GM19452 (cell line): ENCODE measurements around the gene CYS1.

Experiments
- ATAC-seq: cut with Tn5 transposase; IDR thresholded peaks from one replicate; pipeline ENCODE4 v1.9.1; 2021; ENCODE audit not compliant: unreplicated experiment

The CYS1 gene

DNA sequence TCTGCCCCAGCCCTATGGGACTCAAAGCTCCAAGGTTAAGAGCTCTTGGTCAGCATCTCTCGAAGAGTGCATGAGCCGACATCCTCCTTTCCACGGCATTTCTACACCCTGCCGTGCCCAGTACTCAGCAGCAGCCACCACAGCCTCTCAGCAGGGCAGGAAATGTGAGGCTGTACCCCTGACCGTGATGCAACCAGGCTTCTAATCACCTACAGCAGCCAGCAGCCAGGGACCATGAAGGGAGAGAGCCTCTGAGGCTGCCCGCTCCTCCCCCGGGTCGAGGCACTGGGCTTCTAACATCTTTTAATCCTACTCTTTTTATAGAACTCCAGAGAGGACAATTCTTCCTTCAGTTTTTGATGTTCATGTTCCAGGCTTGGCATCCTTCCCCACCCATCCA lies 6.5 kb downstream of the CYS1 start:
- no peak for ATAC-seq

DNA sequence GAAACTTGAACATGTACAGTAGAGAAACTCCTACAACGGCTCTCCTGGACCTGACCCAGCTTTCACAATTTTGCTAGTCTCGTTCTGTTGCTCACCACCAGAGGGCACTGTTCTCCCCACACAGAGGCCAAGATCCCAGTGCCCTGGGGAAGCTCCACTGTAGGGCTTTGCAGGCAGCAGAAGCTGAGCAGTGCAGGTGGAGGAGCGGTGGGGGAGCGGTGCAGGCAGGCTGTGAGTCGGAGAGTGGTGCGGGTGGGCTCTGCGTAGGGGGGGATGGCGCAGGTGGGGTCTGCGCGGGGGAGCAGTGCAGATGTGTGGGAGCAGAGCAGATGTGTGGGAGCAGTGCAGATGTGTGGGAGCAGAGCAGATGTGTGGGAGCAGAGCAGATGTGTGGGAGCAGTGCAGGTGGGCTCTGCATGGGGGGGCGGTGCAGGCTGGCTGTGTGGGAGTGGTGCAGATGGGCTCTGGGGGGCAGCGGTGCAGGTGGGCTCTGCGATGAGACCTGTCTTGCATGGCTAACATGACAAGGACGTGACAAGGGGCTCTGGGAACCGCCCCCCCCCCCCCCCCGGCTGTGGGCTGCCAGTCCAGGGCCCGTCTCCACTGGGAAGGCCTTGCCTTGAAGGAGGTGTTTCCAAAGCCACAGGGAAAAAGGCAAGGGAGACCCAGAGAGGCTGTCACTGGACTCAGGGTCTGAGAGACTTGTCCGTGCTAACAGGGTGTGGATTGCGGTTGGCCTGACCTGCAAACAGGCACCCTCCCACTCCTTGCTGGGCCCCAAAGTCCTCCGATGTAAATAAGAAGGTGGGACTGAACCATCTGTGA lies 7.3 kb downstream of the CYS1 start:
- peak; percentile 74 for ATAC-seq

DNA sequence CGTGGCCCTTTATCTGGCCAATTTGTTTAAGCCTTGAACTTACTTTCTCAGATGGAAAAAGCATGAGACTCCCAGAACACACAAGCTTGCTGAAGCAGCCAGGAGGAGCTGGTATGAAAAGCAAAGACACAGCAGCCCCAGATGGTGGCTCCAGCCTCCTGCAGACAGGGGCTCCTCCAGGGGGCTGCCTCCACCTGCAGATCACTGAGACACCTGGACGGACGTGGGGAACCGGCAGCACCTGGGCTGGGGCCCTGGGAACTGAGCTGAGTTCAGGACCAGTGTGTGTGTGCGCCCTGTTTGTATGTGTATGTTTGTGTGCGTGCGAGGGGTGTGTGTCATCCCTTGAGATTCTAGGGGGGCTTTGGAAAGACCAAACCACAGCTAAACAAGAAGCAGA lies 8.6 kb downstream of the CYS1 start:
- ATAC-seq, result no peak

DNA sequence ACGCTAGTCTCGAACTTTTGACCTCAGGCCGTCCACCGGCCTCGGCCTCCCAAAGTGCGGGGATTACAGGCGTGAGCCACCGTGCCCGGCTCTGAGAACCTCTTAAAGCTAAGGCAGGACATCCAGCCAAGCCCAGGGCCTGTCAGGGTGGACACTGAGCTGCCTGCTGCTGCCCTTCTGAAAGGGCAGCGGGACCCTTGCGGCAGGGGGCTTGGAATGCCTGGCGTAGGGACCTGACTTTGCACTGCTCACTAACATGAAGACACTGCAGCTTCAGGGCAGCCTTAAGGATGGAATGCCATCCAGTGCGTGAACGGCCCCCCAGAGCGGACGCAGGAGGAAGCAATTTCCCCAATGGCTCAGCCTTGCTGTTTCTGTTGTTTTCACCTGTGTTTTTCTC lies 9.0 kb downstream of the CYS1 start:
- ATAC-seq, result no peak

DNA sequence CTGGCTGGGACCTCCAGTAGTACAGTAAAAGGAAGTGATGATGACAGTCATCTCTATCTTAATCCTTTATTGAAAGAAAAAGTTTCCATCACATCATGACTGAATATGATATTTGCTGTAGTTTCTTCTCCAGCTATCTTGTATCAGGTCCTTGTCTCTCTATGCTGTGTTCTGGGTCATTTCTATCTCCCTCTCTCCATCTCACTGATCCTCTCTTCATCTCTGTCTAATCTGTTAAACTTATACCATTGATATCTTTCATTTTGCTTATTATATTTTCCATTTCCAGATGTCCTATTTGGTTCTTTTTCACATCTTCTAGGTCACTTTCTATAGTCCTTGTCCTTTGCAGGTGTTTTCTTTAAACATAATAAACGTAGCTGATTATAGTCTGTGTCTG lies 12.3 kb downstream of the CYS1 start:
- no peak for ATAC-seq

DNA sequence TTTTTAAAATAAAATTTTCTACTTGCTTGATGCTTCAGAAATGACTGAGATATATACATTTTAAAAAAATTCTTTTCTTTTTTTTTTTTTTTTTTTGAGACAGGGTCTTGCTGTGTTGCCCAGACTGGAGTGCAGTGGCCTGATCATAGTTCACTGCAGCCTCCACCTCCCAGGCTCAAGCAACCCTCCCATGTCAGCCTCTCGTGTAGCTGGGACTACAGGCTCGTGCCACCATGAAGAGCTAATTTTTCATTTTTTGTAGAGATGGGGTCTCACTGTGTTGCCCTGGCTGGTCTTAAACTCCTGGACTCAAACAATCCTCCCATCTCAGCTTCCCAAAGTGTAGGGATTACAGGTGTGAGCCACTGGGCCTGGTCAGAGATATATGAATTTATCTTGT lies 12.9 kb downstream of the CYS1 start:
- ATAC-seq, result no peak

DNA sequence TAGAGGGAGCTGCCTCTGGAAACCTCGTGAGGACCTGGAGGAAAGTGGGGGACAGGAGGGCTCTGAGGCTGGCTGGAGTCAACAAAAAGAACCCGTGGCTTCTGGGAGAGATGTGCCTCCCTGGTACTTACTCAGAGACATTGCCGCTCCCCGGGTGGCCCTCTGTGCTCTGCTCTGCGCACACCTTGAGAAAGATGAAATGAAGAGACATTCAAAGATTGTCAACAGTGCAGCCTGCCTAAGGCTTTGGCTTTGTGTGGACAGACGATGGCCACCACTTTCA lies 14.5 kb downstream of the CYS1 start:
- ATAC-seq, result no peak

DNA sequence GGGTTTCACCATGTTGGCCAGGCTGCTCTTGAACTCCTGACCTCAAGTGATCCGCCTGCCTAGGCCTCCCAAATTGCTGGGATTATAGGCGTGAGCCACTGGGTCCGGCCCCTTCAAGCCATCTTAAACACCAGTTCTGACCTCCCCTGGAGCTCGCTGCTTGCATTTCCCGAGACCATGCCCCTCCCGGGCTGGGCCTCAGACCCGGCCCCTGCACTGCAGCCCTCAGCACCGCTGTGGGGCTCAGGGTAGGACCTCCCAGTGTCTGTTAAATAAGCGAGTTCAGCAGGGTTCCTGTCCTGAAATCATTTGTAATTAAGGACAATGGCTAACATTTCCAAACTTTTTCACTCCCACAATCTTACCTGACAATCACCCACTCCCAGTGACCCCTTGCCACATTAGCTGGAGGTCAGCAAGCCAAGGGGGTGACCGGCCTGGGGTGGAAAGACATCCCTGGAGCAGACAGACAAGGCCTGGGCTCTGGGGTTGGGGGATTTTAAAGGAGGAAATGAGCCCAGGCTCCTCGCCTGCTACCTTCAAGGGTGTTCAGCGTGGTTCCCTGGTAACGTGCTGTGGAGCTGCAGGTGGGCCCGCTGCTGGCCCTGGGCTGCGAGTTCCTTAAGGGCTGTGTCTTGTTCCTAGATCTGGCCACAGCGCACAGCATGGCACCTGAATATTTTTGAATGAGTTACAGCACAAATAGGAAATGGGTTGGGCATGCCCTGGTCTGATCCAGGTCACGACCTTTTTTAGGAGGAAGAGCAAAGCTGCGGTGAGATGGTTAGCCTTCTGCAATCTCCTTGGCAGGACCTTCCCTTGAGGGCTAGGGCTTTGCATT lies 15.1 kb downstream of the CYS1 start:
- no peak for ATAC-seq

DNA sequence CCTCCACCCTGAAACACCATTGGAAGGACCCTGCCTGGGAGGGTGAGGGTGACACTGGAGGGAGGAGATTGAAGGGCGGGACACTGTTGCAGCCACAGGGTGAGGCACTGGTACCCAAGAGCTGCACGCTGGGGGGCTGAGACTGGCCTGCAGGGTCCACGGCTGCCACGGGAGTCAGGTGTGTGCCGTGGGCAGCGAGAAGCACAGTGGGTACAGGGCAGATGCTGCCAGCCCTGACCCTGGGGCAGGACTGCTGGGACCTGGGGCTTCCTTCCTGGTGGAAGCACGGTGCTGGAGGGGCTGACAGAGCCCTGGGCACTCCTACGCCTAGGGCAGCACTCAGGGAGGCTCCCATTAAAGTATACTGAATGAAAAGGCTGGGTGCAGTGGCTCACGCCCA lies 16.6 kb downstream of the CYS1 start:
- no peak for ATAC-seq

DNA sequence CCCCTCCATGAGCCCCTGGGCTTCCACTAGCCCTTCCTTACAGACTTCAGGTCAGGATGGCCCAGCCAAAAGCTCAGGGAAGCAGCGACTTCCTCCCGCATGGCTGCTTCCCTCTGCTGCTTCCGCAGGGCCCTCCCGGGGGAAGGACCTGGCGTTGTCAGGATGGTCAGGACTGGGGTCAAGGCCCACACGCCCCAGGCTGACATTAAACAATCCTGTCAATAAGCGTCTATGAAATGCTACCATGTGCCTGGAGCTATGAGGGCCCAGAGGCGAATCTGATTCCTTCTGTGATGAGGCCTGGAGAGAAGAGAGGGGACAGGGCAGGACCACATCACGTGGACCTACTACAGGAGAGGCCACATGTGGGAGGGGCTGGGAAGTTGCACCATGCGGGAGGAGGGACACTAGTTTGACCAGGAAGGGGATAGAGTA lies 17.3 kb downstream of the CYS1 start:
- no peak for ATAC-seq

DNA sequence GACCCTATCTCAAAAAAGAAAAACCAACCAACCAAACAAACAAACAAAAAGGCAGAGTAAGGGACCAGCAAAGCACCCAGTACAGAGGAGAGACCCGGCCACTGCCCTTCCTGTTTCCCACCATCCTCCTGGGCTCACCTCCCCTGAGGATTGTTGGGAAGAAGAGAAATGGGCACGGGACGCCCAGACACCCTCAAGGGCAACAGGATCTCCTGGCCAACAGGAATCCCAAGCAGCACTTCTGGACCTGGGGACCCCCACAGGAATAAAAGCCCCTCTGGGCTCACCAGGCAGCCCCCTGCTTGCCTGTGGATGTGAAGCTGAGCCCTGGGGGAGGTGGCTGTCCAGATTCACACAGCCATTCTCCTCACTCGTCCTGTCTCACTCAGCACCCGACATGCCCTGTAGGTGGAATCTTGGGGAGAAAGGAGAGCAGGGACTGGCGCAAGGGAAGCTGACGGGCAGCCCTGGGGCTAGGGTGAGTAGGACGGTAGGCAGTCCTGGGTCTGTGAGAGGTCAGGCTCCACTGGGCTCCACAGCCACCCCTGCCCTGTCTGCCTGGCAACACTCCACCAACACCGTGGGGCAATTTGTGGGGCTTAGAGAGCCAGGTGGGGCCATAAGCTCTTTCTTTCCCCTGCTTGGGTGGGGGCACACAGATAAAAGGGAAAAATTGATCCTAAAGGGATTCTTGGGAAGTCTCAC lies 18.8 kb downstream of the CYS1 start:
- ATAC-seq, result no peak

DNA sequence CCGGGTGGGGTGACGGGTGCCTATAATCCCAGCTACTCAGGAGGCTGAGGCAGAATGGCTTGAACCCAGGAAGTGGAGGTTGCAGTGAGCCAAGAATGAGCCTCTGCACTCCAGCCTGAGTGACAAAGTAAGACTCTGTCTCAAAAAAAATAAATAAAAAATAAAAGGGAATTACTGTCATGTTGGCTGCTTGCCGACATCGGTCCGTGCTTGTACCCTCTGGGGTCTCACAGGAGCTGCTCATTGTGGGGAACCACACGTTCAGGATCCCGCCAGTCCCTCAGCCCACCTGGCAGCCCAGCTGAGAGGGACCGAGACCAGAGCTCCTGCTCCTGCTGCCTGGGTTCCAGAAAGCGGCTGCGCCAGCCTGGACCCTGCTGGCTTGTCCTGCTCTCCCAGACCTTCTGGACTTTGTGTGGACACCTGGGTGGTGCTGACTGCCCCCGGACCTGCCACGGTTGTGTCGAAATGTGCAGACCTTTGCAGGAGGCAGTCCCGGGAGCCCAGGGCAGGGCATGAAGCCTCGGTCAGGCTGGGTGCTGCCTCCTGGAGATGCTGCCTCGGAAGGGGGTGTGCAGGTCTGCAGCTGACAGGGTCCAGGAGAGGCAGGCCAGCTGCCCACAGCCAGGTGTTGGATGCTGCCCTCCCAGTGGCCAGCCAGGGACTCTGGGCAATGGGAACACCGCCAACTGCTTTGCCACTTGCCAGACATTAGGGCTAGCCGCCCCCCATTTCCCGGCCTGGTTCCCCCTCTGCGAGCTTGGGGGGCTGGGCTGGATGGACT lies 20.5 kb downstream of the CYS1 start:
- ATAC-seq, result no peak

DNA sequence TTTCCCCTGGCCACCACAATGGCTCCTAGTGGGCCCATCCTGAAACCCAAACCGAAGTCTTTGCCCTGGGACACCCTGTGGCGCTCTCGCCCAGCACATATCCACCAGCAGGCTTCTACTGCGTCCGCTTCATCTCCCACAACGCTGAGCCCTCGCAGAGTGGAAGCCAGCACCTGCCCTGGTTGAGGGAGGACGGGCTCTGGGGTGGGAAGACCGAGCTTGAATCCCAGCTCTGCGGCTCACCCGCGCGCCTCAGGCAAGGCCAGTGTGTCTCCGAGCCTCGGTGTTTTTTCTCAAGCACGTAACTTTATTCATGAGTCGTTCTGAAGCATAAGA lies 21.2 kb downstream of the CYS1 start:
- ATAC-seq, result no peak

DNA sequence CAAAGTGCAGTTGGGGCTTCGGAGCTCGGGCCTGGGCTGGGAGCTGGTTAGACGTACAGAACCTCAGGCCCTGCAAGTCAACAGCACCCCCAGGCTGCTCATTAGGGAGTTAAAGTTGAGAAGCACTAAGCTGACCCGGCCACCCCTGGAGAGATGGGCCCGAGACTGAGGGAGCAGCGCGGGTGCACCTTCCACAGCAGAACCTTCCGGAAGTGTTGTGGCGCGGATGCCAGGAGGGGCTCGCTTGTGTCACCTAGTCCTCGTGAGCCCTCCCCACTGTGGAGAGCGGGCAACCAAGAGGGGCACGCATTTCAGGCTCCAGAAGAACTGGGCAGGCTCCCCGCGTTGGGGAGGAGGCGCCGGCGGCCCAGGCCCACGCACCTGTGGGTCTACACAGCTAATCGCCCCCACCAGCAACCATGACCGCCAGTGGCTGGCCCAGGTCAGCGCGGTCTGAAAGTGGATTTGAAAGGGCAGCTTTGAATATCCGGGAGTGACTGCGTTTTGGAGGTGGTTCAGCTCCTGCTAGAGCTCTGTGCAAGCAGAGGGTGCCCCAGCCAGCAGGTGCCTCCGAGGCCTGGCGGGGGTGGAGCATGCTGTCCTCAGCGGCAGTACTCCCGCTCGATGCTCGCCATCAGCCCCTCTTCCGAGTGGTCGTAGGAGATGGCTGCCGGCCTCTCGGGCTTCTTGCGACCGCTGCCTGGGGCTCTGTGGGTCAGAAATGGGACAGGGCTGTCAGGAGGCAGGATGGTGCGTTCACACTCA lies 21.8 kb downstream of the CYS1 start:
- ATAC-seq, result no peak

DNA sequence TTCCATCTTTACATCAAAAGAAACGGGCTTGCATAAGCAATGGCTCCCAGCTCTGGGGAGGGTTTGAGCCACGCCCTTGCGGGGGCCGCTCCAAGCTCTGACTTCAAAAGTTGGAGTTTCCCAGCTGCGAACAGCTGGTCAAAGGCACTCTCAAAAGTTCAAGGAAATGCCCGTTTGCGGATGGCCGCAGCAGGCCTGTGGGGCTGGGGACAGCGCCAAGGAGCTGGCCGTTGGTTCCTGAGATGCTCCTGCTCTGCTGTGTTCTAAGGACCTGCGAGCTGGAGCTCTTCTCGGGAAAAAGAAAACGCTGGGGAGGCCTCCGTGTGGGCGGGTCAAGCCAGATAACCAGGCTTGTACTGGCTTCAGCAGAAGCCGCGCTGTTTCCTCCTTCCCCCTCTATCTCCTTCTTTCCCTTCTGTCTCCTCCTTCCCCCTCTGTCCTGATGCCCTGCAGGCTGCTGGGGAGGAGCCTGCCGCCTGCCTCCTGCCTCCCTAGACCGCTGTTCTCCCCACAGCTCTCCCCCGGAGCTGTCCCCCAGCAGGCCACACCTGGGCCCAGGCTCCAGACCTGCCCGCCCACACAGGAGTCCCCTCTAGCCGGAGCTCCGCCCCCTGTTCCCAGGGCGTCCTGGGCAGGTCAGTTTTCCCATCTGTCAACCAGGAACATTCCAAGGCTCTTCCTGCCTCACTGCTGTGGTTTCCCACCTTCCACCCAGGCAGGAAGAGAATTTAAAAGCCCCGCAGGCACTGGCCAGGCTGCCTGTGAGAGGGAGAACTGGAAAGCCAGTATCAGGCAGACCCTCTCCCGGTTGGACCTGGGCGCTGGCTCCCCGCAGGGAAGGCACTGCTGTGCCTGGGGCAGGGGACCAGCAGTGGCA lies 22.7 kb downstream of the CYS1 start:
- ATAC-seq, result no peak

DNA sequence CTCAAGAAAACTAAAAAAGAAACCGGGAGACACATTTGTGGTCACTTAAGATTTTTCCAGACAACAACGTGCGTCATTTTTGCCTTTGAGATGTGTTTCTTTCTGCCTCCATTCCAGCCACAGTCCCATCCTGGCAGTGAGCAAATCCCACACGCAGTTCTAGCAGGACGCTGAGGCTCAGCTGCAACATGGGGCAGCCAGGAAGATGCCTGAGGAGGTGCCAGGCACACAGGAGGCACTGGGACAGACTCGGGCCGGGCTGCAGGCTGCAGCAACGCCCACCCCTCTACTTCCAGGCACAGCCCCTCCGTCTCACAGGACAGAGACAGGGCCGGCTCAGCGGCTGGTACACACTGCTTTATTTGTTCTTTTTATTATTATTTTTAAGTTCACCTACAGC lies 23.8 kb downstream of the CYS1 start:
- ATAC-seq, result no peak

DNA sequence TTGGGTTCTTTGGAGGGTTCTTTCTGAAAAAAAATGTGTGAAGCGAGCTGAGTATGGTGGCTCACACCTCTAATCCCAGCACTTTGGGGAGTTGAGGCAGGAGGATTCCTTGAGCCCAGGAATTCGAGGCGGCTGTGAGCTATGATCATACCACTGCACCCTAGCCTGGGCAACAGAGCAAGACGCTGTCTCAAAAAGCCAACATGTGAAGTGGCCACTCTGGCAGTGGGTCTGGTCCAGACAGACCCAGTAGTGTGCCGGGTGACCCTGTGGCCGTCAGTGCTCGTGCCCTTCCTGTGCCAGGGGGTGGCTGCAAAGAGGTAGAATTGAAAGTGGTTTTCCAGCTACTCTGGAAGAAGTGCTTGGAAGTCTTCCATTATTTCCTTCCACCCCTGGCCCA lies 25.2 kb downstream of the CYS1 start:
- ATAC-seq, result no peak

DNA sequence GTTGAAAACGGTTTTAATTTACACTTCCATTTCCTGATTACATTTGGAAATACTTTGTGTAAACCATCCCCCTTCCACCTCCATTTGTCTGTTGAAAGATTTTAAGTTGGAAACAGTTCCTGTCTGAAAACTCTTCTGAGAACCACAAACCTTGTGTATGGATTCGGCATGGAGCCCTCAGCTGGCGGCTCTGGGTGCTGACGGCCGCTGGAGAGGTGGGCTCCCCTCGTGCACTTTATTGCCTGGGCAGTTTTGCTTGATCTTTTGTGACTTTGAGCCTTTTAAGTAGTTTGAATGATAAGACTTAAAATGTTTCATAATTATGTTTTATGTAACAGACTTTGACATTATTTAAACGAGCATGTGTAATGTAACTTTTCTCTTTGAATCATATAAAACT lies 25.8 kb downstream of the CYS1 start:
- no peak for ATAC-seq

DNA sequence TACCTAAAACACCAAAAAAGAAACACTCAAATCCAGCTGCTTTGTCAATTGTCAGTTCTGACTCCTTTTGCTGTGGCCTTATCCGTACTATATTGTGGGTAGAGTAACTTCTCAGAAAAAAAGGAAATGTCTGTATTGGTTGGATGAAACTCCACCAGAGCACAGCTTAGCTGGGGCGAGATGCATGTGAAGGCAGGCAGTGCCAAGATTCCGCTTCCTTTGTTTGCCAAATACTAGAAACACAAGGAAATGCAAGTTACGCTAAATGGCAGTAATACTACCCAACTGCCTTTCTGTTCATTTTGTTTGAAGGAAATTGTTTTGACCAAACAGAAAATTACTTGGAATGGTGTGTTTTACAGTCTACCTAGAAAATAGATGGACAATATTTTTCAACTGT lies 26.9 kb downstream of the CYS1 start:
- no peak for ATAC-seq

DNA sequence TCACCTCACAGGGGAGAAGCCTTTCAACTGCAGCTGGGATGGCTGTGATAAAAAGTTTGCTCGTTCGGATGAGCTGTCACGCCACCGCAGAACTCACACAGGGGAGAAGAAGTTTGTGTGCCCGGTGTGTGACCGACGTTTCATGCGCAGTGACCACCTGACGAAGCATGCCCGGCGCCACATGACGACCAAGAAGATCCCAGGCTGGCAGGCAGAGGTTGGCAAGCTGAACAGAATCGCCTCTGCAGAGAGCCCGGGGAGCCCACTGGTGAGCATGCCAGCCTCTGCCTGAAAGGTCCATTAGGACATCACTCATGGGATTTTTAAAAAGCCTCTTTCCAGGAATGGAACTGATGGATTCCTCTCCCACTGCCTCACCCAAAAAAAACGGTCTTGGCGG lies 28.0 kb downstream of the CYS1 start:
- ATAC-seq, result no peak
